Measurements from ENCODE around the gene CDH4. TPM values are rescaled to one million over a fixed set of nuclear protein-coding genes. Genes with fewer than 3 reads are reported as not detected.

CDH4 gene
- total and polyA plus RNA-seq, 9 of the 15 experiments (the other 6 are each of a cell fraction or from before 2014, with no cell fraction given), result 0.04 TPM; not detected in 8

- TF ChIP-seq NR4A1 (CRISPR knock-in tag; IDR thresholded peaks at IDR 0.05), result no peak
- no peak for TF ChIP-seq NR4A1 (tag; IDR thresholded peaks at IDR 0.05)
Observed at GRCh38 chr20:61600016-61600415, 348.0 kb downstream of the CDH4 start (continued).

DNA sequence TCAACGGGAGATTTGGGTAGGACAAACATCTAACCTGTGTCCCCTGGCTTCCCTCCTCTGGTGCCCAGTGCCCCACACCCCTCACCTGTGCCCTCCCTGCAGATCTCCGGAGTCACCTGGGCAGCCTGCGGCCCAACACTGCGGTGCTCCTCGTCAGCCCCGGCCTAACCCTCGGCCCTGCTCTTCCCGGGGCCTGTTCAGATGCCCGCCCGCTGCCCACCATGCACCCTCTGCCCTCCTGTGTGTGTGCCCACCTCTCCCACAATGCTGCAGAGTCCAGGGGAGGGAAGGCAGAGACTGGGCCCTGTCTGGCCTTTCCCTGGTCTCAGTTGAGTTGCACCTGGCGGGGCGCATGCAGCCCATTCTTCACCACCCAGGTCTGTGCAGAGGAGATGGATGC lies 349.3 kb downstream of the CDH4 start:
- Histone ChIP-seq H3K79me2 (ENCODE audit: control insufficient read depth, insufficient read depth, low read length) (no peaks in the 10 kb centered on the region), H3K27me3 (ENCODE audit: control insufficient read depth in 2 of 2, insufficient read depth in 2 of 2, low read length in 2 of 2) (peaks cover 0 to 34% of the 10 kb centered on the region in 2 experiments; a peak in 3 of 5 replicates), H4K20me1 (replicated peaks; ENCODE audit: control insufficient read depth, insufficient read depth, low read length) (peaks cover 4% of the 10 kb centered on the region; the same call in 1 of the 2 replicates), H3K36me3 (ENCODE audit: control insufficient read depth, insufficient read depth, low read length) (no peaks in the 10 kb centered on the region), H3K9me1 (ENCODE audit: control insufficient read depth, insufficient read depth, low read length) (no peaks in the 10 kb centered on the region), H3K4me1 (replicated peaks in 1 of 2; ENCODE audit: control insufficient read depth in 2 of 2, insufficient read depth in 2 of 2, low read length in 2 of 2) (no peaks in the 10 kb centered on the region), H3K4me3 (no peak overlapping the region), H3K4me2 (ENCODE audit: insufficient read depth, low read length) (no peak overlapping the region), H3K9ac (ENCODE audit: insufficient read depth in 1 of 2, low read depth in 2 of 2, low read length in 2 of 2) (no peak overlapping the region), H3K27ac (ENCODE audit: extremely low read depth, low read depth, low read length) (no peak overlapping the region), H3K9me3 (replicated peaks; ENCODE audit: control insufficient read depth, insufficient read depth, low read depth, low read length) (no peaks in the 10 kb centered on the region), H2AFZ (ENCODE audit: low read depth, low read length) (no peak overlapping the region)
- BruUV-seq (replicated peaks), result no TSS peak
- POLR2A ChIA-PET, result no interaction called here
- intact Hi-C loops (cut with micrococcal nuclease) (no loop called here), in situ Hi-C loops (cut with MboI) (no loop called here)
- ATAC-seq, result no peak
- DNase-seq (ENCODE audit: extremely low read depth in 1 of 4, low spot score in 3 of 4), result no peak
- no peak for FAIRE-seq
- 1% methylated on average over 12 of the region's 12 CpGs for WGBS (ENCODE audit: insufficient coverage, low coverage, missing lambda C conversion rate)
- CTCF ChIA-PET (ENCODE audit: low intra/inter-chr PET ratio), result no interaction called here
- TF ChIP-seq NFYB (IDR thresholded peaks at IDR 0.05; ENCODE audit: extremely low read depth, insufficient read length) (no peak), ZNF518B (CRISPR knock-in tag; IDR thresholded peaks at IDR 0.05) (no peak), IRF1 (CRISPR knock-in tag; IDR thresholded peaks at IDR 0.05; ENCODE audit: borderline replicate concordance) (no peak), CHAMP1 (IDR thresholded peaks at IDR 0.05) (no peak), EZH2 (IDR thresholded peaks at IDR 0.05; ENCODE audit: borderline replicate concordance, low read depth, low read length) (no peak), MITF (IDR thresholded peaks at IDR 0.05) (no peak)
- TF ChIP-seq, protein P1, sequence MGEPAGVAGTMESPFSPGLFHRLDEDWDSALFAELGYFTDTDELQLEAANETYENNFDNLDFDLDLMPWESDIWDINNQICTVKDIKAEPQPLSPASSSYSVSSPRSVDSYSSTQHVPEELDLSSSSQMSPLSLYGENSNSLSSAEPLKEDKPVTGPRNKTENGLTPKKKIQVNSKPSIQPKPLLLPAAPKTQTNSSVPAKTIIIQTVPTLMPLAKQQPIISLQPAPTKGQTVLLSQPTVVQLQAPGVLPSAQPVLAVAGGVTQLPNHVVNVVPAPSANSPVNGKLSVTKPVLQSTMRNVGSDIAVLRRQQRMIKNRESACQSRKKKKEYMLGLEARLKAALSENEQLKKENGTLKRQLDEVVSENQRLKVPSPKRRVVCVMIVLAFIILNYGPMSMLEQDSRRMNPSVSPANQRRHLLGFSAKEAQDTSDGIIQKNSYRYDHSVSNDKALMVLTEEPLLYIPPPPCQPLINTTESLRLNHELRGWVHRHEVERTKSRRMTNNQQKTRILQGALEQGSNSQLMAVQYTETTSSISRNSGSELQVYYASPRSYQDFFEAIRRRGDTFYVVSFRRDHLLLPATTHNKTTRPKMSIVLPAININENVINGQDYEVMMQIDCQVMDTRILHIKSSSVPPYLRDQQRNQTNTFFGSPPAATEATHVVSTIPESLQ (CRISPR knock-in tag; IDR thresholded peaks at IDR 0.05), result no peak
